Thyroid gland (tissue), 4 donors: ENCODE results near the gene TRIOBP.

ENCODE experiments used
- CTCF ChIP-seq, 6 experiments: fragments of 200-600 bp in 3 of 6; fragments of 450-650 bp in 3 of 6; sonication (generic) in 3 of 6; IDR thresholded peaks; one replicate each; pipeline ENCODE4 v1.5.1; 2016 to 2019; ENCODE audit warnings: antibody characterized with exemption in 6 of 6, mild to moderate bottlenecking in 2 of 6, inconsistent platforms in 1 of 6, moderate library complexity in 1 of 6
- POLR2A ChIP-seq, 2 donors: fragments of 450-650 bp; IDR thresholded peaks; one replicate each; pipeline ENCODE4 v1.6.1; 2017; ENCODE audit warnings: antibody characterized with exemption in 2 of 2, mild to moderate bottlenecking in 2 of 2, moderate library complexity in 1 of 2

- TF ChIP-seq CTCF (IDR thresholded peaks at IDR 0.05) = no peak
- TF ChIP-seq POLR2A (IDR thresholded peaks at IDR 0.05) = no peak
Measured at GRCh38 chr22:37794376-37794775, 97.5 kb downstream of the TRIOBP start.
